ENCODE data around the gene AGO4. TPM values are rescaled to one million over a fixed set of nuclear protein-coding genes. Genes with fewer than 3 reads are reported as not detected.
"Not testable (repeated sequence)": the region's sequence is repeated elsewhere in the genome, so short reads cannot be mapped to it uniquely, and the experiment has no call there.

Gene AGO4
- total and polyA plus RNA-seq, 3 donors from 2014 or later: 17.4 to 24.0 (median 21.6) TPM

DNA sequence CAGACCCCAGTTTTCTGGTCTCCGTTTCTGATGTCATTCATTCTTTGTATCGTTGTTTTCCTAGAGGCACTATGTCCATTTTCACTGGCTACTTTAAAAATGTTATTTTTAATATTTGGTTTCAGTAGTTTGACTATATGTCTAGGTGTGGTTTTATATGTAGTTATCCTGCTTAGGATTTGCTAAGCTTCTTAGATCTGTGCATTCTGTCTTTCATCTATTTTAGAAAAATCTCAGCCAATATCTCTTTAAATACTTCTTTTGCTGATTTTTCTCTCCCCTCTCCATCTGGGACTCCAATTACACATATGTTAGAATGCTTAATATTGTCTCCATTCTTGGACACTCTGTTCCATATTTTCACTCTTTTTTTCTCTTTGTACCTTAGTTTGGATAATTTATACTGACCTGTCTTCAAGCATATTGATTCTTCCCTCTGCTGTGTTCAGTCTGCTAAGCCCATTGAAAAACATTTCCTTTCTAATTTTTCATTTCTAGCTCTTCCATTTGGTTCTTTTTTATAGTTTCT, 24.7 kb upstream of the AGO4 start:
- no peaks in the 10 kb centered on the region for H3K27me3 ChIP-seq
- intact Hi-C loops (cut with DNase I; ENCODE audit: low total_unique reads): no loop called here
- H3K4me3 ChIP-seq: no peak overlapping the region
- no peak overlapping the region for H3K27ac ChIP-seq
- TF ChIP-seq CTCF (IDR thresholded peaks at IDR 0.05) (no peak), POLR2A (IDR thresholded peaks at IDR 0.05) (no peak)
- H3K9me3 ChIP-seq: no peaks in the 10 kb centered on the region
- H3K4me1 ChIP-seq: no peaks in the 10 kb centered on the region
- DNase-seq: no peak
- H3K36me3 ChIP-seq (ENCODE audit: low read depth, missing control alignments): no peaks in the 10 kb centered on the region
- 95% methylated on average over 2 of the region's 2 CpGs for WGBS, 2 donors

GRCh38 chr1:35784364-35784763, 23.5 kb upstream of the AGO4 start:
- H3K4me3 ChIP-seq; H3K27me3 ChIP-seq; DNase-seq; H3K4me1 ChIP-seq; H3K9me3 ChIP-seq; H3K27ac ChIP-seq; intact Hi-C loops (cut with DNase I; ENCODE audit: low total_unique reads); H3K36me3 ChIP-seq (ENCODE audit: low read depth, missing control alignments): not testable (repeated sequence)
- WGBS, 2 donors: 89 to 91% methylated on average over 8 of the region's 8 CpGs

DNA sequence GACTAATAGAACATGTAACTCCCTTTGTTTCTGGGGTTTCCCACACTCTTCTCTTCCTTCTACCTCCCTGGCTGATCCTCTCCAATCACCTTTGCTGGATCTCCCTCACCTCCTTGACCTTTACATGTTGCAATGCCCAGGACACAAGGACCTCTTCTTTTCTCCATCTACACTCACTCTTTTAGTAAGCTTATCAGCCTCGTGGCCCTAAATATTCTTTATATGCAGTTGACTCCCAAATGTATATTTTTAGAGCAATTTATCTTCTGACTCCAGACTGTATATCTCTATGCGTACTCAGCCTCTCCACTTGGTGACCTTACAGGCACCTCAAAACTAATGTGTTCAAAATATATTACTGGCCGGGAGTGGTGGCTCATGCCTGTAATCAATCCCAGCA, 19.7 kb upstream of the AGO4 start:
- Histone ChIP-seq H3K27ac (no peak overlapping the region), H3K27me3 (no peaks in the 10 kb centered on the region), H3K4me1 (no peaks in the 10 kb centered on the region), H3K9me3 (no peaks in the 10 kb centered on the region), H3K36me3 (ENCODE audit: low read depth, missing control alignments) (no peaks in the 10 kb centered on the region), H3K4me3 (no peak overlapping the region)
- 52 to 54% methylated on average over 3 of the region's 3 CpGs for WGBS, 2 donors
- intact Hi-C loops (cut with DNase I; ENCODE audit: low total_unique reads): no loop called here
- TF ChIP-seq CTCF (IDR thresholded peaks at IDR 0.05) (no peak), POLR2A (IDR thresholded peaks at IDR 0.05) (no peak)
- no peak for DNase-seq

DNA sequence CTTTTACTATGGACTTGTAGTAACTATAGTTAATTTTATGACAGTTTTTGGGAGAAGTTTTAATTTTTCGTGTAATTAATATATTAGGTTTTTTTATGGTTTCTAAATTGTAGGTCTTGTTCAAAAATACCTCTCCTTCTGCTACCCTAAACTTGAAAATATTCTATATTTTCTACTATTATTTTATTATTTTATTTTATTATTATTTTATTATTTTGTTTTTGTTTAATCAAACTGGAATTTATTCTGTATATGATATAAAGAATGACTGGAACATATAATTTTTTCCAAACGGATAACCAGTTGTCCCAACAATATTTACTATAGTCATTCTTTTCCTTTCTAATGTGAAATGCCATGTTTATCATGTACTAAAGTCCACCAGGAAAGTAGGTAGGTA, 17.1 kb upstream of the AGO4 start:
- intact Hi-C loops (cut with DNase I; ENCODE audit: low total_unique reads): no loop called here
- H3K27me3 ChIP-seq: no peaks in the 10 kb centered on the region
- H3K4me1 ChIP-seq: no peaks in the 10 kb centered on the region
- H3K27ac ChIP-seq: no peak overlapping the region
- no peaks in the 10 kb centered on the region for H3K36me3 ChIP-seq (ENCODE audit: low read depth, missing control alignments)
- no peak for DNase-seq
- H3K4me3 ChIP-seq: no peak overlapping the region
- 91 to 97% methylated on average over 2 of the region's 2 CpGs for WGBS, 2 donors
- no peak for TF ChIP-seq POLR2A (IDR thresholded peaks at IDR 0.05)
- TF ChIP-seq CTCF (IDR thresholded peaks at IDR 0.05): no peak
- H3K9me3 ChIP-seq: no peaks in the 10 kb centered on the region

- no peak overlapping the region for H3K4me3 ChIP-seq
- no peak overlapping the region for H3K27ac ChIP-seq
- intact Hi-C loops (cut with DNase I; ENCODE audit: low total_unique reads): no loop called here
- DNase-seq: no peak
- no peaks in the 10 kb centered on the region for H3K4me1 ChIP-seq
- no peaks in the 10 kb centered on the region for H3K9me3 ChIP-seq
- no peaks in the 10 kb centered on the region for H3K36me3 ChIP-seq (ENCODE audit: low read depth, missing control alignments)
- no peaks in the 10 kb centered on the region for H3K27me3 ChIP-seq
- TF ChIP-seq POLR2A (IDR thresholded peaks at IDR 0.05) (no peak), CTCF (IDR thresholded peaks at IDR 0.05) (no peak)
- WGBS, 2 donors: 78 to 84% methylated on average over 7 of the region's 7 CpGs
These were observed 12.5 kb upstream of the AGO4 start for GRCh38 chr1:35795295-35795694.
